Small intestine (tissue), 7 donors: ENCODE measurements around the gene DNAJC5G. TPM values are rescaled to one million over a fixed set of nuclear protein-coding genes. Genes with fewer than 3 reads are reported as not detected.
A peak's percentile ranks its signal among the peaks of the same experiment; 100 is the strongest.

ENCODE experiments used
- DNase-seq, 2 donors: peaks; one replicate each; pipeline versions ENCODE4 v3.0.0 to v3.0.0-alpha.2; 2013
- FAIRE-seq: peaks from 2 replicates; lab custom pipeline; 2012; peaks lifted over from hg19 to GRCh38; lab: Jason Lieb, UNC
- H3K27ac ChIP-seq, 3 donors: one replicate each; pipeline ENCODE4 v1.5.1; 2013; ENCODE audit warnings: low read length in 2 of 3, mild to moderate bottlenecking in 2 of 3, control low read depth in 1 of 3, inconsistent platforms in 1 of 3, low read depth in 1 of 3, moderate library complexity in 1 of 3
- H3K27me3 ChIP-seq, 3 donors: one replicate each; pipeline ENCODE4 v1.6.1; 2013; ENCODE audit warnings: low read length in 3 of 3, inconsistent platforms in 1 of 3; ENCODE audit not compliant: control insufficient read depth in 3 of 3, insufficient read depth in 3 of 3
- H3K36me3 ChIP-seq, 3 donors: one replicate each; pipeline ENCODE4 v1.6.1; 2013; ENCODE audit warnings: low read length in 3 of 3, inconsistent platforms in 1 of 3, low read depth in 1 of 3, mild to moderate bottlenecking in 1 of 3, moderate library complexity in 1 of 3; ENCODE audit not compliant: control insufficient read depth in 3 of 3, insufficient read depth in 2 of 3
- H3K4me1 ChIP-seq, 3 donors: one replicate each; pipeline ENCODE4 v1.6.1; 2013; ENCODE audit warnings: low read length in 2 of 3, inconsistent platforms in 1 of 3, low read depth in 1 of 3, mild to moderate bottlenecking in 1 of 3, moderate library complexity in 1 of 3; ENCODE audit not compliant: control insufficient read depth in 3 of 3, insufficient read depth in 2 of 3
- H3K4me3 ChIP-seq, 3 donors: one replicate each; pipeline ENCODE4 v1.5.1; 2013; ENCODE audit warnings: low read length in 3 of 3, control low read depth in 1 of 3, inconsistent platforms in 1 of 3, low read depth in 1 of 3, mild to moderate bottlenecking in 1 of 3, moderate library complexity in 1 of 3
- H3K9me3 ChIP-seq, 2 donors: one replicate each; pipeline ENCODE4 v1.6.1; 2013; ENCODE audit warnings: low read depth in 1 of 2, low read length in 1 of 2; ENCODE audit not compliant: control insufficient read depth in 2 of 2, insufficient read depth in 1 of 2
- WGBS, 3 donors: extraction: QIAGEN DNeasy Blood & Tissue Kit; methylation state at CpG; one replicate each; pipeline ENCODE4 v1.1.7; 2013; 5-methylcytosine and 5-hydroxymethylcytosine counted together
- polyA plus RNA-seq, 4 donors: library from polyadenylated mRNA; stranded (reverse) in 3 of 4; unstranded in 1 of 4; fragments of 200-250 nt in 3 of 4; fragments of 120-200 nt in 1 of 4; gene quantifications; one replicate each; pipeline versions ENCODE4 v1.2.1 to v1.2.3, GENCODE V29; 2013
- donor health status: healthy with polysubstance abuse.
- donor health status: control.
- donor health status: control.
- donor health status: Bipolar disorder and iron deficiency.
- donor health status: healthy.

Gene DNAJC5G
- polyA plus RNA-seq, 4 donors, result not detected

DNA sequence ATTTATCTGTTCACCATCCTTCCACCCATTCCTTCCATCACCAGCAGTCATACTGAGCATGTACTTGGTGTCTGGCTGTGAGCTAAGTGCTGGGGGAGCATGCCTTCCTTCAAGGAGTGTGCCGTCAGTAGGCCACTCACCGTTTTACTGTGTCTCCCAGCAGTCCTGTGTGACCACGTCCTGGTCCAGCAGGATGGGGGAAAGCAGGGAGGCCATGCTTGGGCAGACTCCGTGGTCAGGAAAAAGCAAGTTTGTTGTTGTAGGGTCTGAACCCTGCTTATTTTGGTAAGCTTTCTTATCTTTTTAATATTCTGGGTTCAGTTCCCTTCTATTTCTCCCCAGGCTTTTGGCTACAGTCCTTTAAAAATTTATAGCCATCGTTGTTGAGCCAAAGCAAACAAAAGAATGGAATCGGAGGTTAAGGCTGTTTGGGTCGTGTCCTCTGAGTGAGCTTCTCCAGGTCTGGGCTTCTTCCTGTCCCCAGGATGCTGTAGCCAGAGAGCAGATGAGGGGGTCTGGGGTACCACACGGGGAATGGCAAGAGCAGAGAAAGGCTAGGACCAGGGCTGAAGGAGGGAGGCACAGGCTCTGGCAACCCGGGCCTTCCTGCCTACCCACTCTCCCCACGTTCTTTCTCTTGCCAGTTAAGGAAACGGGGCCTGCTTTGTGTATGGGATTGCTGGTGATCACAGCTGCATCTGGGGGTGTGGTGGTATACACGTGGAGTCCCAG, 25.9 kb upstream of the DNAJC5G start:
- H3K4me1 ChIP-seq, result peaks cover 0 to 6% (median 0%) of the 10 kb centered on the region in 3 donors
- H3K4me3 ChIP-seq, result no peak overlapping the region
- H3K27me3 ChIP-seq, result peaks cover 0 to 33% (median 5%) of the 10 kb centered on the region in 3 donors
- H3K27ac ChIP-seq, result no peak overlapping the region
- no peaks in the 10 kb centered on the region for H3K9me3 ChIP-seq
- H3K36me3 ChIP-seq, result peaks cover 0 to 3% (median 1%) of the 10 kb centered on the region in 3 donors
- FAIRE-seq, result no peak
- 40 to 55% (median 44%) methylated on average over 12 of the region's 12 CpGs for WGBS, 3 donors
- no peak for DNase-seq

DNA sequence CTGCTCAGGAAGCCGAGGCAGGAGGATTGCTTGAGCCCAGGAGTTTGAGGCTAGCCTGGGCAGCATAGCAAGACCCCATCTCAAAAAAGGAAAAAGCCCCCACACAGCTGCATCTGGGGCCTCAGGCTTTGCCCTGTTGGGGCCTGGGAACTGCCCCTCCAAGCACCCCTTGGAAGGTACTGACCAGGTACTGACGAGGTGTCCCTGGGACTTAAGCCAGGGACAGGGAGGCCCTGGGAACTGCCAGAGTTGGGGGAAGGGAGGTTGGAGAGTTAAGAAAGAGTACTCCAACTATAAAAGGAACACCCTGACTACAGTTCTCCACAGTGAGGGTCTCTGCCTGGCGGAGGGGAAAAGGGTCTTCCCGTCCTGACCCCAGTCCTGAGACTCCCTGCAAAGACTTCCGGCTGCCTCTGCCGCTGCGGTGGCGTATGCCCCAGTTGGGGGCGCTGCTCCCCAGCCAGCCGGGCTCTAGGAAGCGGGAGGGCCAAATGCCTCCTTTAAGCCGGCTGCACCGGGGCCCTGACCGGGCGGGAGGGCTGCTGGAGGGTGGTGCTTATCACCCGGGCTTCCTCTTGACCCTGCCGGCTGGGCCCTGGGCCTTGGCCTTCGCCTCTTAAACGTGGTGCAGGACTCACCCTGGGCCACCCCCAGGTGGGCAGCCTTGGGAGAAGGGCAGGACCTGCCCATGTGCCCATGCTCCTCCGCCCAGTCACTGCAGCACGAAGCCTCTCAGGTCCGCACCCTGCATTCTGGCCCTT, 25.2 kb upstream of the DNAJC5G start:
- H3K4me3 ChIP-seq, result no peak overlapping the region
- no peaks in the 10 kb centered on the region for H3K36me3 ChIP-seq
- peak; percentile 23 to 63 for DNase-seq
- no peak overlapping the region for H3K27ac ChIP-seq
- peaks cover 3 to 41% (median 5%) of the 10 kb centered on the region in 3 donors for H3K27me3 ChIP-seq
- no peak for FAIRE-seq
- H3K9me3 ChIP-seq, result no peaks in the 10 kb centered on the region
- H3K4me1 ChIP-seq, result peaks cover 0 to 6% (median 0%) of the 10 kb centered on the region in 3 donors
- 8 to 21% (median 16%) methylated on average over 21 to 22 of the region's 22 CpGs for WGBS, 3 donors

DNA sequence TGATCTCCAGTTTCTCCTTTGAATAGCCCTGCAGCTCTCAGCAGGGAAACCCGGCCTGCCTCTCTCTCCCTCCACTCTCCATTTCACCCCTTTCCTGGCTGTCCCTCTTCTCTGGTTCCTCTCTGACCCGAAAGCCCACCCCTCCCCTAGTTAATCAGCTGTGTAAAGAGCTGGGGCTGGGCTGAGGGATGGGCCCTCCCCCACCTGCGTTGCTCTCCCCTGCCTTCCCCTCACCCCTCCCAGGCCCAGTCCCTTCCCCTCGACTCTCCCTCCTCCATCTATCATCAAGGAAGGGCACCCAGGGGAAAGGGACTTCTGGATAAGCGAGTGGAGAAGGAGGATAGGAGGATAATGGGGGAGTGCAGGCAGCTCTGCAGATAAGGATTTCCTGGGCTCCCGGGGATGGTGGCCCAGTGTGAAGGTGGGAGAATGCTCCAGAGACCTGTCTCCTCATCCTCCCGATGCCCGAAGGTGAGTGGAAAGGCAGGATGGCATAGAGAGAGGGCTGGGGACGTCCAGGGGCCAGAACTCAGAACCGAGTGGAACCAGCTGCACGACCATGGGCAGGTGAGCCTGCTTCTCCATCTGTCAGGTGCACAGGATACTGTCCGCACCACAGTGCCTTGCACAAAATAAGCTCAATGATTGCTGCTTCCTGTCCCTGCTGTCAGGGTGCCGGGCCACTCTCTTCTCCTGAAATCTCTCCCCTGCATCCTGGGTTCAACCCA, 24.4 kb upstream of the DNAJC5G start:
- Histone ChIP-seq H3K36me3 (no peaks in the 10 kb centered on the region), H3K4me3 (no peak overlapping the region), H3K27me3 (peaks cover 5 to 46% (median 5%) of the 10 kb centered on the region in 3 donors), H3K9me3 (no peaks in the 10 kb centered on the region), H3K27ac (no peak overlapping the region), H3K4me1 (peaks cover 0 to 6% (median 0%) of the 10 kb centered on the region in 3 donors)
- FAIRE-seq (no peak), DNase-seq (no peak)
- whole genome bisulfite sequencing, 3 donors, result 53 to 57% (median 53%) methylated on average over 13 of the region's 13 CpGs

DNA sequence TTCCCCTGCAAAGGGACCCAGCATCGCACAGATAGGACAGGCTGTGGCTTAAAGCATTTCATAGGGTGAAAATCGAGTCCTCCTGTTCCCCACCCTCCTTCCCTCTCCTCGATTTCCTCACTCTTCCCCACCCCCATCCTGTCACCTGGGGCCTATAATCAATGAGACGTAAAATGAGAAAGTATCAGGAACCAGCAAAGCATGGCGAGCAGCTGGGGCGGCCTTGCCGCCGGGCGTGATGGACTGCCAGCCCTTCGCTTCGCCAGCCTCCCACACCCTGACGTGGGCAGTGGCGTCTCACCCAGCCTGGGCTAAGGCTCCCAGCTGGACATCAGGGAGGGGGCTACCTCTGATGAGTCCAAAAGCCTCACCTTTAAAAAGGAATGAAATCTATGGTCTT, 23.5 kb upstream of the DNAJC5G start:
- Histone ChIP-seq H3K9me3 (no peaks in the 10 kb centered on the region), H3K36me3 (no peaks in the 10 kb centered on the region), H3K4me3 (no peak overlapping the region), H3K4me1 (peaks cover 0 to 6% (median 0%) of the 10 kb centered on the region in 3 donors), H3K27me3 (peaks cover 5 to 56% (median 5%) of the 10 kb centered on the region in 3 donors), H3K27ac (no peak overlapping the region)
- no peak for DNase-seq
- FAIRE-seq, result no peak
- 79 to 81% (median 80%) methylated on average over 13 of the region's 13 CpGs for WGBS, 3 donors

DNA sequence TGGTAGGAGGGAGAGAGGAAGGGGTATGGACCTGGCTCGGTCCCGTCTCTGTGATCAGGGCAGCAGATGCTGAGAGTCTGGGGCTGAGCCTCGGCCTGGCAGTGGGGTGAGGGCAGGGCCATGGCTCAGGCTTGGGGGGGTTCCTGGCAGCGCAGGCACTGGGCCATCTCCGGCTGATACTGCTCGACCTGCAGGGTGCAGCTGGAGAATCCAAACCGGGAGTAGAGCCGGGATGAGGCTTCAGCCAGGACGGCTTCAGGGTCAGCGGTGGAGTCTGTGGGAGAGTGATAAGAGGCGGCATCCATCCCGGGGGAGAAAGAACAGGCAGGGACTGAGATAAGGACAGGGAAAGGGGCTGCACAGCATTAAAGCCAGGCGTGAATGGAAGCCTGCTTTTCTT, 20.0 kb upstream of the DNAJC5G start:
- DNase-seq (no peak), FAIRE-seq (no peak)
- peaks cover 7 to 75% (median 9%) of the 10 kb centered on the region in 3 donors for H3K27me3 ChIP-seq
- peaks cover 0 to 5% (median 0%) of the 10 kb centered on the region in 3 donors for H3K4me1 ChIP-seq
- WGBS, 3 donors, result 19 to 39% (median 23%) methylated on average over 13 of the region's 13 CpGs
- H3K36me3 ChIP-seq, result no peaks in the 10 kb centered on the region
- H3K9me3 ChIP-seq, result no peaks in the 10 kb centered on the region
- no peak overlapping the region for H3K27ac ChIP-seq
- H3K4me3 ChIP-seq, result no peak overlapping the region

DNA sequence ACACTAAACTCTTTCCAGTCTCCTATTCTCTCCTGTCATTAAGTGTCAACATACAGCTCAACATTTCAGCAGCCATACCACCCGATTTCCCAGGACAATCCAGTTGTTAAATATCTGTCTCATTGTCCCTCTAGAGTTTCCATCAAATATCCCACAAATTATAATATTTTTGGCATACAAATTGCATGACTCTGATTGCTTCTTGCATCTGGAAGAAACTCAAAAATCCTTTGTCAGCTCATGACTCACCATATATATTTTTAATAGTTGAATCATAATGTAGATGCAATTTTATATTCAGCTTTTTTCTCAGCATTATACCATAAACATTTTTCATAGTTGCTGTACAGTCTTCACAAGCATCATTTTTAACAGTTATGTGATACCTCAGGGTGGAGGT, 19.6 kb upstream of the DNAJC5G start:
- Histone ChIP-seq H3K9me3 (no peaks in the 10 kb centered on the region), H3K27me3 (peaks cover 8 to 75% (median 9%) of the 10 kb centered on the region in 3 donors), H3K4me3 (no peak overlapping the region), H3K4me1 (peaks cover 0 to under 1% (median 0%) of the 10 kb centered on the region in 3 donors), H3K27ac (no peak overlapping the region), H3K36me3 (no peaks in the 10 kb centered on the region)
- no peak for DNase-seq
- 22 to 40% (median 31%) methylated on average over 1 of the region's 1 CpG for WGBS, 3 donors
- FAIRE-seq, result no peak

DNA sequence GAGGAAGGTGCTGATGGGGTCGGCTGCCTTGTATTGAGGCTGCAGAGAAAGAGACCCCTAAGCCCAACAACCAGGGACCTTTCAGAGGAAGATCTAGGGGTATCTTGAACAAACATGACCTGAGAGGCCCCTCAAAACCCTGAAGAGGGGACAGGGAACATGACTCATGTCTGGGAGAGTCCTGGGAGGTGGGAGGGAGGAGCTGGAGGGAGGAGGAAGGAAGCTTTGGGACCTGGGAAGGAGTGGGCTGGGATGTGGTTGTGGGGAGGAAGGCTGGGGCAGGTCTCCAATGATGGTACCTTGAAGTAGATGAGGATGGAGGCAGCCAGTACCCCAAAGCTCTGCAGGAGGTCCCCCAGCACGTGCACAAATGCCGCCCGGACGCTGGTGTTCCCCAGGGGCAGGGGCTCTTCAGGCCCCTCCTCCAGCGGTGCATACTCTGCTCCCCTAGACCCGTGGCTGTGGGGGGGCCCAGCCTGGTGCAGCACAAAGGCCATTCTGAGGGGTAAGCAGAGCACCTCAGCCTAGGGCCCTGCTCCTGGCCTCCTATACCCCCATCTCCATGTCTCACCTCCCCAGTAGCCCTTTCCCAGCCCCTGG, 18.3 kb upstream of the DNAJC5G start:
- 73 to 82% (median 73%) methylated on average over 7 of the region's 7 CpGs for WGBS, 3 donors
- no peak for FAIRE-seq
- H3K4me1 ChIP-seq, result no peaks in the 10 kb centered on the region
- H3K27me3 ChIP-seq, result peaks cover 9 to 78% (median 20%) of the 10 kb centered on the region in 3 donors
- no peak overlapping the region for H3K4me3 ChIP-seq
- DNase-seq, result no peak
- no peak overlapping the region for H3K27ac ChIP-seq
- H3K36me3 ChIP-seq, result no peaks in the 10 kb centered on the region
- H3K9me3 ChIP-seq, result no peaks in the 10 kb centered on the region

DNA sequence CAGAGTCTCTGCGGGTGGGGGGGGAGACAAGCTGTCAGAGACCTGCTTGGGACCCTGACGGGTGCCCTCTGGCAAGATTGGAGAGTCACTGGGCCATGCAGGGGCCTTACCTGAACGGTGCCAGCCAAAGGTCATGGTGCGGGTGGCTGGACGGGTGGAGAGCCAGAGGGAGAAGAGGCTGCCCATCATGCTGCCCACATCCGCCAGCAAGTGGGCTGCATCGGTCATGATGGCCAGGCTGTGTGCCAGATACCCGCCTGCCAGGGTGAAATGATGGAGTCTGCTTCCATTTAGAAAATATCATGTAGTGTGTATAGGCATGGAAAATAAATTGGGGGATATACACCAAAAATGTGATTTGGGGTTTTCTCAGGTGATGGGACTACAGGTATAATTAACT, 17.2 kb upstream of the DNAJC5G start:
- 71 to 85% (median 78%) methylated on average over 8 of the region's 8 CpGs for WGBS, 3 donors
- Histone ChIP-seq H3K9me3 (no peaks in the 10 kb centered on the region), H3K27me3 (peaks cover 9 to 86% (median 24%) of the 10 kb centered on the region in 3 donors), H3K4me1 (peaks cover 0 to under 1% (median 0%) of the 10 kb centered on the region in 3 donors), H3K4me3 (no peak overlapping the region), H3K27ac (no peak overlapping the region), H3K36me3 (no peaks in the 10 kb centered on the region)
- DNase-seq, result no peak
- no peak for FAIRE-seq
